H9 (cell line): ENCODE results near the gene LARP4. TPM values are rescaled to one million over a fixed set of nuclear protein-coding genes. Genes with fewer than 3 reads are reported as not detected.

Experiments
- DNase-seq: peaks from one replicate; pipeline ENCODE4 v3.0.0-alpha.2; 2017
- H2AFZ ChIP-seq: one replicate; pipeline ENCODE4 v1.6.1; 2013; ENCODE audit warnings: mild to moderate bottlenecking, low read length, control low read depth, moderate library complexity
- H2AK5ac ChIP-seq: 2 replicates; pipeline ENCODE4 v1.6.1; 2013; ENCODE audit warnings: low read length, control low read depth, mixed read lengths; ENCODE audit not compliant: insufficient read length
- H2BK120ac ChIP-seq: one replicate; pipeline ENCODE4 v1.6.1; 2013; ENCODE audit warnings: low read depth, mild to moderate bottlenecking, low read length, control low read depth, inconsistent platforms; ENCODE audit not compliant: poor library complexity, severe bottlenecking
- H2BK12ac ChIP-seq: 2 replicates; pipeline ENCODE4 v1.6.1; 2013; ENCODE audit warnings: low read length, control low read depth, mixed read lengths, low read depth; ENCODE audit not compliant: insufficient read length
- H2BK15ac ChIP-seq: 2 replicates; pipeline ENCODE4 v1.6.1; 2013; ENCODE audit warnings: low read depth, low read length, control low read depth
- H2BK20ac ChIP-seq: one replicate; pipeline ENCODE4 v1.6.1; 2013; ENCODE audit warnings: low read depth, mild to moderate bottlenecking, low read length, control low read depth, inconsistent platforms; ENCODE audit not compliant: poor library complexity, severe bottlenecking
- H2BK5ac ChIP-seq: 2 replicates; pipeline ENCODE4 v1.6.1; 2013; ENCODE audit warnings: low read length, control low read depth, mixed read lengths; ENCODE audit not compliant: insufficient read length
- H3K14ac ChIP-seq: 2 replicates; pipeline ENCODE4 v1.6.1; 2013; ENCODE audit warnings: low read length, control low read depth; ENCODE audit not compliant: insufficient read depth
- H3K18ac ChIP-seq: 2 replicates; pipeline ENCODE4 v1.6.1; 2013; ENCODE audit warnings: low read depth, mild to moderate bottlenecking, mixed read lengths, low read length, control low read depth; ENCODE audit not compliant: insufficient read length
- H3K23ac ChIP-seq: 2 replicates; pipeline ENCODE4 v1.6.1; 2013; ENCODE audit warnings: low read length, control low read depth, mixed read lengths, low read depth; ENCODE audit not compliant: insufficient read length
- H3K23me2 ChIP-seq: 2 replicates; pipeline ENCODE4 v1.6.1; 2013; ENCODE audit warnings: low read depth, mild to moderate bottlenecking, mixed read lengths, low read length, control low read depth; ENCODE audit not compliant: insufficient read length, poor library complexity, severe bottlenecking
- H3K27ac ChIP-seq: 2 replicates; pipeline ENCODE4 v1.5.1; 2013; ENCODE audit warnings: low read length, control low read depth, mixed read lengths, low read depth; ENCODE audit not compliant: insufficient read length
- H3K27me3 ChIP-seq: 2 replicates; pipeline ENCODE4 v1.6.1; 2013; ENCODE audit warnings: low read length, control low read depth, inconsistent platforms; ENCODE audit not compliant: insufficient read depth
- H3K4ac ChIP-seq: 2 replicates; pipeline ENCODE4 v1.6.1; 2013; ENCODE audit warnings: low read depth, mild to moderate bottlenecking, control low read depth, inconsistent platforms, low read length, moderate library complexity
- H3K4me1 ChIP-seq: 2 replicates; pipeline ENCODE4 v1.6.1; 2013; ENCODE audit warnings: low read length, control low read depth, inconsistent platforms; ENCODE audit not compliant: insufficient read depth
- H3K4me2 ChIP-seq: 2 replicates; pipeline ENCODE4 v1.6.1; 2013; ENCODE audit warnings: low read length, control low read depth, mixed read lengths; ENCODE audit not compliant: insufficient read length, insufficient read depth
- H3K56ac ChIP-seq: 2 replicates; pipeline ENCODE4 v1.6.1; 2013; ENCODE audit warnings: low read depth, mild to moderate bottlenecking, mixed read lengths, low read length, control low read depth; ENCODE audit not compliant: insufficient read length
- H3K79me1 ChIP-seq: 2 replicates; pipeline ENCODE4 v1.6.1; 2013; ENCODE audit warnings: low read depth, mild to moderate bottlenecking, moderate library complexity, low read length, control low read depth, inconsistent platforms; ENCODE audit not compliant: insufficient read depth, poor library complexity, severe bottlenecking
- H3K79me2 ChIP-seq: 2 replicates; pipeline ENCODE4 v1.6.1; 2013; ENCODE audit warnings: low read length, control low read depth, inconsistent platforms; ENCODE audit not compliant: insufficient read depth
- H3K9ac ChIP-seq: 2 replicates; pipeline ENCODE4 v1.6.1; 2013; ENCODE audit warnings: low read length, control low read depth, mixed read lengths; ENCODE audit not compliant: insufficient read length; ENCODE audit errors: extremely low read depth
- H3K9me3 ChIP-seq: one replicate; pipeline ENCODE4 v1.6.1; 2013; ENCODE audit warnings: low read depth, low read length, inconsistent platforms; ENCODE audit not compliant: control insufficient read depth
- H3T11ph ChIP-seq: one replicate; pipeline ENCODE4 v1.6.1; 2013; ENCODE audit warnings: mild to moderate bottlenecking, low read length, control low read depth, inconsistent platforms
- H4K20me1 ChIP-seq: one replicate; pipeline ENCODE4 v1.6.1; 2013; ENCODE audit not compliant: control insufficient read depth, insufficient read length, insufficient read depth
- H4K5ac ChIP-seq: 2 replicates; pipeline ENCODE4 v1.6.1; 2013; ENCODE audit warnings: low read depth, mild to moderate bottlenecking, mixed read lengths, low read length, control low read depth; ENCODE audit not compliant: insufficient read length
- H4K8ac ChIP-seq: replicated peaks from 2 replicates; pipeline ENCODE4 v1.6.1; 2013; ENCODE audit warnings: low read length, control low read depth, mixed read lengths, low read depth; ENCODE audit not compliant: insufficient read length
- H4K91ac ChIP-seq: 2 replicates; pipeline ENCODE4 v1.6.1; 2013; ENCODE audit warnings: low read depth, mild to moderate bottlenecking, moderate library complexity, mixed read lengths, low read length, control low read depth; ENCODE audit not compliant: insufficient read length
- H3K27ac Mint-ChIP-seq, 3 experiments: 2 replicates in 2 of 3; 3 replicates in 1 of 3; pipeline ENCODE4 v1.8.0; 2020 to 2021; ENCODE audit warnings: mixed read lengths in 3 of 3, mild to moderate bottlenecking in 1 of 3, moderate library complexity in 1 of 3
- H3K27me3 Mint-ChIP-seq: 2 replicates; pipeline ENCODE4 v1.8.0; 2021; ENCODE audit warnings: low read depth, mild to moderate bottlenecking, moderate library complexity, mixed read lengths
- H3K36me3 Mint-ChIP-seq, 3 experiments: 2 replicates in 2 of 3; 3 replicates in 1 of 3; pipeline ENCODE4 v1.8.0; 2020 to 2021; ENCODE audit warnings: low read depth in 3 of 3, mixed read lengths in 3 of 3; ENCODE audit not compliant: insufficient read depth in 1 of 3
- H3K4me1 Mint-ChIP-seq, 2 experiments: 2 replicates each; pipeline ENCODE4 v1.8.0; 2020; ENCODE audit warnings: mixed read lengths in 2 of 2
- H3K4me3 Mint-ChIP-seq, 2 experiments: 2 replicates in 1 of 2; 3 replicates in 1 of 2; pipeline ENCODE4 v1.8.0; 2020 to 2021; ENCODE audit warnings: mild to moderate bottlenecking in 2 of 2, mixed read lengths in 2 of 2, moderate library complexity in 1 of 2
- H3K9me3 Mint-ChIP-seq, 2 experiments: 2 replicates in 1 of 2; 3 replicates in 1 of 2; pipeline ENCODE4 v1.8.0; 2020; ENCODE audit warnings: mild to moderate bottlenecking in 2 of 2, mixed read lengths in 2 of 2, moderate library complexity in 1 of 2
- WGBS: extraction: QIAGEN DNeasy Blood & Tissue Kit; methylation state at CpG from one replicate; pipeline ENCODE4 v1.1.7; 2013; ENCODE audit warnings: missing lambda C conversion rate, low lambda C conversion rate, mixed read lengths; ENCODE audit not compliant: insufficient read length; ENCODE audit errors: extremely low coverage; 5-methylcytosine and 5-hydroxymethylcytosine counted together
- total RNA-seq: library from RNA; stranded (reverse); gene quantifications from 2 replicates; pipeline ENCODE4 v1.2.1, GENCODE V29; 2021
- TF ChIP-seq, protein P1 (sequence below): fragments of 200-600 bp; sonication (generic); conservative IDR thresholded peaks from 3 replicates; pipeline ENCODE4 v1.8.0; 2021; ENCODE audit warnings: antibody characterized with exemption, mild to moderate bottlenecking

LARP4 gene
- total RNA-seq, 1 experiment from 2014 or later: 82.3 TPM

DNA sequence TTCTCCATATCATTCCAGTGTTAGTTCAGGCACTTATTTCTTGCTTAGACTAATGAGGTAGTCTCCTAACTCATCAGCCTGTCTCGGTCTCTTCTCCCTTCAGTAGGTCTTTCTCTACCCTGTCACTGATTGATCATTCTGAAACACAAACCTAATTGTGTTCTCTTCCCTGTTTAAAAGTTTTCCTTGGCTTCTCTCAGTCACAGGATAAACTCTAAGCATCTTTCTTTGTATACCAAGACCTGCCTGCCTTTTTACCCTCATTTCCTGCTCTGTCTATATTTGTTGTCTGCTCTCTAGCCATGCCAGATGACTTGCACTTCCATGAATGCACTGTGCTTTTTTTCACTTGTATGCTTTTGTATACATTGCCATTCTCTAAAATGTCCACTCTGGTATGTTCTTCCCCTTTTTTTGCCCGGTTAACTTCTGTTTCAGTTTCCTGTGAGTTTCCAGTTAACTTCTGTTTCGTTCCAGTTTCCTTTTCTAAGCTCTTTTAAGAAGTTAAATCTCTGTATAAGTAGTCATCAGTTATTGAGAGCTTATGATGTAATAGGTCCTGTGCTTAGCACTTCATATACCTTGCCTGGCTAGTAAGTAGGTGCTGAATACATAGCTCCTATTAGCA is 116.8 kb downstream of the LARP4 start:
- H3K56ac ChIP-seq: no peak overlapping the region
- WGBS: no CpG with 5 or more reads among the region's 3 CpGs
- H2AFZ ChIP-seq: no peak overlapping the region
- Mint-ChIP-seq H3K36me3 (peaks cover 0 to 3% (median 0%) of the 10 kb centered on the region in 3 experiments; a peak in 1 of 7 replicates), H3K9me3 (no peaks in the 10 kb centered on the region), H3K27ac (no peak overlapping the region), H3K27me3 (no peaks in the 10 kb centered on the region), H3K4me3 (no peak overlapping the region), H3K4me1 (no peaks in the 10 kb centered on the region; a peak in 1 of 4 replicates)
- no peak for DNase-seq
- peaks cover 10% of the 10 kb centered on the region; the same call in 1 of the 2 replicates for H3K79me2 ChIP-seq
- H3K27me3 ChIP-seq: no peaks in the 10 kb centered on the region
- H4K20me1 ChIP-seq: no peaks in the 10 kb centered on the region
- no peak overlapping the region for H2BK120ac ChIP-seq
- H4K5ac ChIP-seq: no peak overlapping the region
- peaks cover 3% of the 10 kb centered on the region for H3K79me1 ChIP-seq
- H4K91ac ChIP-seq: no peak overlapping the region
- no peak overlapping the region for H2BK12ac ChIP-seq
- no peak overlapping the region for H4K8ac ChIP-seq
- no peak overlapping the region for H3K18ac ChIP-seq
- H3T11ph ChIP-seq: no peak overlapping the region
- no peak overlapping the region for H2AK5ac ChIP-seq
- no peaks in the 10 kb centered on the region for H3K23me2 ChIP-seq
- H2BK15ac ChIP-seq: no peak overlapping the region
- H3K4ac ChIP-seq: no peak overlapping the region
- no peak overlapping the region for H3K4me2 ChIP-seq
- H3K27ac ChIP-seq: no peak overlapping the region
- no peak overlapping the region for H2BK5ac ChIP-seq
- H3K9ac ChIP-seq: no peak overlapping the region
- H3K23ac ChIP-seq: no peak overlapping the region
- TF ChIP-seq, protein P1, sequence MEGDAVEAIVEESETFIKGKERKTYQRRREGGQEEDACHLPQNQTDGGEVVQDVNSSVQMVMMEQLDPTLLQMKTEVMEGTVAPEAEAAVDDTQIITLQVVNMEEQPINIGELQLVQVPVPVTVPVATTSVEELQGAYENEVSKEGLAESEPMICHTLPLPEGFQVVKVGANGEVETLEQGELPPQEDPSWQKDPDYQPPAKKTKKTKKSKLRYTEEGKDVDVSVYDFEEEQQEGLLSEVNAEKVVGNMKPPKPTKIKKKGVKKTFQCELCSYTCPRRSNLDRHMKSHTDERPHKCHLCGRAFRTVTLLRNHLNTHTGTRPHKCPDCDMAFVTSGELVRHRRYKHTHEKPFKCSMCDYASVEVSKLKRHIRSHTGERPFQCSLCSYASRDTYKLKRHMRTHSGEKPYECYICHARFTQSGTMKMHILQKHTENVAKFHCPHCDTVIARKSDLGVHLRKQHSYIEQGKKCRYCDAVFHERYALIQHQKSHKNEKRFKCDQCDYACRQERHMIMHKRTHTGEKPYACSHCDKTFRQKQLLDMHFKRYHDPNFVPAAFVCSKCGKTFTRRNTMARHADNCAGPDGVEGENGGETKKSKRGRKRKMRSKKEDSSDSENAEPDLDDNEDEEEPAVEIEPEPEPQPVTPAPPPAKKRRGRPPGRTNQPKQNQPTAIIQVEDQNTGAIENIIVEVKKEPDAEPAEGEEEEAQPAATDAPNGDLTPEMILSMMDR: no peak
- H3K9me3 ChIP-seq: no peaks in the 10 kb centered on the region
- H3K14ac ChIP-seq: no peak overlapping the region
- no peaks in the 10 kb centered on the region; the same call in 1 of the 2 replicates for H3K4me1 ChIP-seq
- no peak overlapping the region for H2BK20ac ChIP-seq
